SK-N-MC (cell line): Measurements from ENCODE around the gene NEK4.

Experiments
- DNase-seq: peaks from one replicate; pipeline ENCODE4 v3.0.0-alpha.2; 2011; ENCODE audit warnings: low read depth, low spot score
- H3K27ac ChIP-seq: fragments of 200-600 bp; sonication (generic); 2 replicates; pipeline ENCODE4 v1.5.1; 2016; ENCODE audit warnings: mixed run types
- H3K36me3 ChIP-seq: fragments of 200-600 bp; sonication (generic); 2 replicates; pipeline ENCODE4 v1.6.1; 2017; ENCODE audit warnings: antibody characterized with exemption, low read length, mixed read lengths; ENCODE audit not compliant: insufficient read depth
- H3K4me3 ChIP-seq: fragments of 200-600 bp; sonication (generic); 2 replicates; pipeline ENCODE4 v1.5.1; 2016
- H3K9ac ChIP-seq: fragments of 200-600 bp; sonication (generic); 2 replicates; pipeline ENCODE4 v1.8.0; 2017; ENCODE audit warnings: mixed run types, mixed read lengths; ENCODE audit not compliant: insufficient read length
- H3K9me3 ChIP-seq: fragments of 200-600 bp; sonication (generic); 2 replicates; pipeline ENCODE4 v1.6.1; 2017; ENCODE audit warnings: low read depth, mild to moderate bottlenecking, antibody characterized with exemption, low read length, moderate library complexity, mixed read lengths
- EZH2 ChIP-seq: fragments of 200-600 bp; sonication (generic); IDR thresholded peaks from one replicate; pipeline ENCODE4 v1.6.1; 2017; ENCODE audit warnings: antibody characterized with exemption
- FOXP2 ChIP-seq: optimal IDR thresholded peaks from 2 replicates; pipeline ENCODE3; 2011; ENCODE audit warnings: mild to moderate bottlenecking, moderate library complexity; ENCODE audit not compliant: insufficient read depth; ENCODE audit errors: extremely low read length, control extremely low read depth
- POLR2AphosphoS5 ChIP-seq: IDR thresholded peaks from 2 replicates; pipeline ENCODE4 v1.6.1; 2012; ENCODE audit warnings: mild to moderate bottlenecking, low read depth, low read length, borderline replicate concordance

Gene NEK4

DNA sequence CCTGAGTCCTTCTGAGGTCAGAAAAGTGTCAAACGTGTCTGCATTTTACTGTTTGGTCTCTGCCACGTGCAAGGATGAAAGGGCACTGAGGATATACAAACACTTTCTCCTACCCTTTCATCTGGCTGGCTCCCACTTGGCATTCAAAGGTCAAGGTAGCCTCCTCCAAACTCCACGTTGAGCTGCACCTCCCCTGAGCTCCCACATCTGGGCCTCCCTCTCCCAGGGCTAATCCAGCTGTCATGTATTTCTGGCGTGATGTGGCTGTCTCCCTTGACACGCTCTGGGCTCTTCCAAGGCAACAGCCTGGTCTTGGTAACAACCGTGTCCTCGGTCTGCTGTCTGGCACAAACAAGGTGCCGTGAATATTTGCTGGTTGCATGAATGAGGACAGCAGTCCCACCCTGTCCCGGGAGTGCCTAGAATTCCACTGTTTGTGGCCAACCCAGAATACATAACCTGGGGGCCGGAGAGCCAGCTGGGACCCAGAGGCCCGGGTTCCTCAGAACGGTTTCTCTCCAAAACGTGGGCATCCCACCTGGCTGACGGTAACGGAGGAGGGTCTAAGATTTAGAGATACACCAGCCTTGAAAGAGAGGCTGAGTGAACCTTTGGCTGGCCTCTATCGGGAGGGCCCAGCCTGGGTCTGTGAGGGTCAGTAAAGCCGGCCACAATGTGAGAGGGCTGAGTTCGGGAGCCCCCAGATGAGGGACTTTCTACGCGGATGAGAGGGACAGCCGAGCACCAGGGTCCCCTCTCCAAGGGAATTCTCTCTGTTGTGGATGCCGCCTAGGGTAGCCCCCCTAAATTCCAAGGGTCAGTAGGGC lies 65.9 kb downstream of the NEK4 start:
- peaks cover 12% of the 10 kb centered on the region for H3K36me3 ChIP-seq
- peak overlapping the region; percentile 85 for H3K4me3 ChIP-seq
- DNase-seq: no peak
- no peak overlapping the region for H3K27ac ChIP-seq
- H3K9me3 ChIP-seq: no peaks in the 10 kb centered on the region
- TF ChIP-seq POLR2AphosphoS5 (no peak), FOXP2 (no peak), EZH2 (no peak)
- peak overlapping the region; percentile 63 for H3K9ac ChIP-seq

GRCh38 chr3:52703341-52703740 lies 67.4 kb downstream of the NEK4 start:
- Histone ChIP-seq H3K36me3 (peaks cover 9% of the 10 kb centered on the region), H3K27ac (no peak overlapping the region), H3K9ac (no peak overlapping the region), H3K4me3 (no peak overlapping the region), H3K9me3 (no peaks in the 10 kb centered on the region)
- no peak for DNase-seq
- TF ChIP-seq POLR2AphosphoS5 (no peak), EZH2 (no peak), FOXP2 (no peak)

DNA sequence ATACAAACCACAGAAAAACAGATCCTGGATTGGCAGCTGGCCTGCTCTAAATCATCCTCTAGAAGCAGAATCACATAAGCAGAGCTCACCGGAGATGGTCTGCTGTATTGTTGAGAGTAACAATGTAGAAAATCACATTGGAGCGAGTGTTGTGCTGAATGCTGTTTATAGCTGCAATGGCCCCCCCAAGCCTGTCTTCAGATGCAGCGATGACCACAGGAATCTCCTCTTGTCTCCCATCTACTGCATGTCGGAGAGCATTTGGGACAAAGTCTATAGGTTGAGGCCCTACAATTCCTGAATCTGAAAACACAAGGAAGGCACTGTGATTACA lies 73.1 kb downstream of the NEK4 start:
- TF ChIP-seq POLR2AphosphoS5: peak; percentile 13; the same call in 1 of the 2 replicates
- TF ChIP-seq EZH2: no peak
- H3K9me3 ChIP-seq: no peaks in the 10 kb centered on the region
- DNase-seq: no peak
- peaks cover 43% of the 10 kb centered on the region for H3K36me3 ChIP-seq
- H3K4me3 ChIP-seq: no peak overlapping the region
- H3K9ac ChIP-seq: no peak overlapping the region
- H3K27ac ChIP-seq: no peak overlapping the region

GRCh38 chr3:52696830-52697631 lies 73.7 kb downstream of the NEK4 start:
- no peak overlapping the region for H3K27ac ChIP-seq
- TF ChIP-seq POLR2AphosphoS5: no peak
- TF ChIP-seq FOXP2: no peak
- no peak for TF ChIP-seq EZH2
- H3K4me3 ChIP-seq: no peak overlapping the region
- H3K9ac ChIP-seq: no peak overlapping the region
- peaks cover 48% of the 10 kb centered on the region for H3K36me3 ChIP-seq
- no peak for DNase-seq
- no peaks in the 10 kb centered on the region for H3K9me3 ChIP-seq

DNA sequence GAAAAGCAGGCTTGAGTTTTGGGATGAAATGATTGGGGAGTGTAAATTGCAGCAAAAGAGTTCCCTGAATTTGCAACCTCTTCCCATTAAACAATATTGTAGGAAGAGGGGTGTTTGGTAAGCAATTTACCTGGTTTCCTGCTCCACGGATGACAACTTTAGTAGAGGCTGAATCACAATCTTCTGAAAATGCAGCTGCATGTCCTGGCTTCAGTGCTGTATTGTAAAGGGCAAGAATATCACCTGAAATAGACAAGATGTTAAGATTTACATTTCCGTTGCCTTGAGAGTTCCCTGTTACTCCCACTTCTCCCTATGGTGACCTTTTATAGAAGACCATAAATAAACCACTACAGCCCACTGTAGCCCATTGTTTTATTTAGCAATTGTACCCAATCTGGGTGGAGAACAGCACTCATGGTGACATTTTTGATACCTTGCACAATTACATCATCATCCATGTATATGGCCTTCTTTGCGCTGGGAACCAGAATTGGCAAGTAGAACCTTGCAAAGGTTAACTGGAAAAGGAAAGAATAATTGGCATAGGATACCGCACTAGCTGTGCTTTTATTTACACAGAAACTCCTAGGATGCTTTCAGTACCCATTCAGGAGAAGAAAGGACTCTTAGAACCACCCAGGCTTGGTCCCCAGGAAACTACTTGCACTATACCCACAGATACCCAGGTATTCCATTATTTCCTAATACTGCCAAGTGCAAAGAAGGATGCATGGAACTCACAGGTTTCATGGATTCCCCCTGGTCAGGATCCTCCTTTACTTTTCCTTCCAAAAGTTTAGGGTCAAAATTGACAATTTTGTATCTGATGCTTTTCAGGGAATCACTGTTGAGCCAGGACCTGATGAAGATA lies 74.7 kb downstream of the NEK4 start:
- no peak for TF ChIP-seq POLR2AphosphoS5
- Histone ChIP-seq H3K27ac (no peak overlapping the region), H3K4me3 (no peak overlapping the region), H3K9me3 (no peaks in the 10 kb centered on the region), H3K36me3 (peaks cover 56% of the 10 kb centered on the region), H3K9ac (no peak overlapping the region)
- DNase-seq: no peak

GRCh38 chr3:52694528-52695189 lies 76.1 kb downstream of the NEK4 start:
- TF ChIP-seq POLR2AphosphoS5: no peak
- no peak for TF ChIP-seq FOXP2
- no peak for TF ChIP-seq EZH2
- Histone ChIP-seq H3K9ac (no peak overlapping the region), H3K27ac (no peak overlapping the region), H3K9me3 (no peaks in the 10 kb centered on the region), H3K4me3 (no peak overlapping the region), H3K36me3 (peaks cover 68% of the 10 kb centered on the region)
- no peak for DNase-seq

DNA sequence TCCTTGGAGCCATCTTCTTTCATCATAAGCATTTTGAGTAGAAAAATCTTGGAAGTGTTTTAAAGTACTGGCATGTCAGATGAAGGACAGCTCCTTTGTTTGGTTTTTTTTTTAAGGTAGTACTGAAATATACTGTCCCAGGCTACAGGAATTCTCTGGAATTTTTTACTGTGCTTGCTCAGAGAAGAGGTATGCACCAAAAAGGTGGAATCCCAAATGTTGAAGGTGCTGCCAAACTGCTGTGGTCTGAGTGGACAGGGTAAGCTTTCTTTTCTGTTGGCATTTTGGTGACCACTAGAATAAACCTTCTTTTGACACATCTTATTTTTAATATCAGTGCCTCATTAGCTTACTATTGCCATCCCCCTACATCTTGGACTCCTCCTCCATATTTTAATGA lies 77.7 kb downstream of the NEK4 start:
- H3K36me3 ChIP-seq: peaks cover 84% of the 10 kb centered on the region
- no peak overlapping the region for H3K9ac ChIP-seq
- DNase-seq: no peak
- H3K9me3 ChIP-seq: no peaks in the 10 kb centered on the region
- TF ChIP-seq POLR2AphosphoS5 (no peak), EZH2 (no peak), FOXP2 (no peak)
- H3K4me3 ChIP-seq: no peak overlapping the region
- H3K27ac ChIP-seq: no peak overlapping the region
